Measurements from ENCODE around the gene MAGEF1. TPM values are rescaled to one million over a fixed set of nuclear protein-coding genes. Genes with fewer than 3 reads are reported as not detected.
A peak's percentile ranks its signal among the peaks of the same experiment; 100 is the strongest.

Gene MAGEF1
- total RNA-seq, 1 experiment from 2014 or later = 31.9 TPM

GRCh38 chr3:184694716-184695115 lies 17.1 kb downstream of the MAGEF1 start:
- Histone ChIP-seq H3K27ac (ENCODE audit: insufficient read length, low read depth, low read length) (no peak overlapping the region), H3K79me2 (ENCODE audit: insufficient read depth, low read length) (no peaks in the 10 kb centered on the region), H2BK15ac (ENCODE audit: low read depth, low read length) (no peak overlapping the region), H3K9me3 (ENCODE audit: control insufficient read depth, low read depth, low read length) (no peaks in the 10 kb centered on the region), H2AFZ (ENCODE audit: low read length) (no peak overlapping the region), H3K18ac (ENCODE audit: insufficient read length, low read depth, low read length) (no peak overlapping the region), H3K79me1 (ENCODE audit: insufficient read depth, low read depth, low read length, poor library complexity, severe bottlenecking) (no peaks in the 10 kb centered on the region), H3K4me2 (ENCODE audit: insufficient read depth, insufficient read length, low read length) (no peak overlapping the region), H4K91ac (ENCODE audit: insufficient read length, low read depth, low read length) (no peak overlapping the region), H2BK5ac (ENCODE audit: insufficient read length, low read length) (no peak overlapping the region), H3K14ac (ENCODE audit: insufficient read depth, low read length) (no peak overlapping the region), H4K5ac (ENCODE audit: insufficient read length, low read depth, low read length) (no peak overlapping the region), H2BK12ac (ENCODE audit: insufficient read length, low read depth, low read length) (no peak overlapping the region), H2BK20ac (ENCODE audit: low read depth, low read length, poor library complexity, severe bottlenecking) (no peak overlapping the region), H2AK5ac (ENCODE audit: insufficient read length, low read length) (no peak overlapping the region), H3K4me1 (ENCODE audit: insufficient read depth, low read length) (no peaks in the 10 kb centered on the region), H3T11ph (ENCODE audit: low read length) (no peak overlapping the region), H3K23me2 (ENCODE audit: insufficient read length, low read depth, low read length, poor library complexity, severe bottlenecking) (no peaks in the 10 kb centered on the region), H3K9ac (ENCODE audit: extremely low read depth, insufficient read length, low read length) (no peak overlapping the region), H3K23ac (ENCODE audit: insufficient read length, low read depth, low read length) (no peak overlapping the region), H3K56ac (ENCODE audit: insufficient read length, low read depth, low read length) (no peak overlapping the region), H4K8ac (replicated peaks; ENCODE audit: insufficient read length, low read depth, low read length) (no peak overlapping the region), H2BK120ac (ENCODE audit: low read depth, low read length, poor library complexity, severe bottlenecking) (no peak overlapping the region), H3K27me3 (ENCODE audit: insufficient read depth, low read length) (no peaks in the 10 kb centered on the region), H4K20me1 (ENCODE audit: control insufficient read depth, insufficient read depth, insufficient read length) (no peaks in the 10 kb centered on the region), H3K4ac (ENCODE audit: low read depth, low read length) (no peak overlapping the region)
- TF ChIP-seq CTCF (conservative IDR thresholded peaks at IDR 0.05) = no peak
- Mint-ChIP-seq H3K4me1 (peaks cover 32 to 47% of the 10 kb centered on the region in 2 experiments), H3K27ac (no peak overlapping the region), H3K36me3 (ENCODE audit: insufficient read depth in 1 of 3, low read depth in 3 of 3) (no peaks in the 10 kb centered on the region), H3K4me3 (peak overlapping the region in 1 of 2 experiments; percentile 37; a peak in 1 of 5 replicates), H3K9me3 (no peaks in the 10 kb centered on the region), H3K27me3 (ENCODE audit: low read depth) (peaks cover 6% of the 10 kb centered on the region)
- DNase-seq = no peak
- no CpG with 5 or more reads among the region's 3 CpGs for WGBS (ENCODE audit: extremely low coverage, insufficient read length, low lambda C conversion rate)
